Type B pancreatic cell (in vitro differentiated cells): ENCODE measurements around the gene ACADM. TPM values are rescaled to one million over a fixed set of nuclear protein-coding genes. Genes with fewer than 3 reads are reported as not detected.
A peak's percentile ranks its signal among the peaks of the same experiment; 100 is the strongest.

Source experiments
- DNase-seq: peaks from one replicate; pipeline ENCODE4 v3.0.0; 2021; ENCODE audit warnings: mixed read lengths; ENCODE audit not compliant: unreplicated experiment; ENCODE audit errors: extremely low spot score
- H3K27ac Mint-ChIP-seq: 2 replicates; pipeline ENCODE4 v1.8.0; 2021; ENCODE audit warnings: mild to moderate bottlenecking, mixed read lengths
- H3K27me3 Mint-ChIP-seq: 2 replicates; pipeline ENCODE4 v1.8.0; 2021; ENCODE audit warnings: mixed read lengths
- H3K36me3 Mint-ChIP-seq: 2 replicates; pipeline ENCODE4 v1.8.0; 2021; ENCODE audit warnings: mixed read lengths
- H3K4me1 Mint-ChIP-seq: one replicate; pipeline ENCODE4 v1.8.0; 2021; ENCODE audit warnings: mixed read lengths; ENCODE audit not compliant: unreplicated experiment
- H3K4me3 Mint-ChIP-seq: 2 replicates; pipeline ENCODE4 v1.8.0; 2021; ENCODE audit warnings: mild to moderate bottlenecking, mixed read lengths
- H3K9me3 Mint-ChIP-seq: 2 replicates; pipeline ENCODE4 v1.8.0; 2021; ENCODE audit warnings: mixed read lengths
- total RNA-seq: library from RNA; stranded (reverse); gene quantifications from 2 replicates; pipeline ENCODE4 v1.2.1, GENCODE V29; 2021; ENCODE audit warnings: low replicate concordance
- TF ChIP-seq, protein P1 (sequence below): fragments of 200-600 bp; sonication (generic); conservative IDR thresholded peaks from 2 replicates; pipeline ENCODE4 v1.5.0; 2021; ENCODE audit warnings: antibody characterized with exemption, mild to moderate bottlenecking

ACADM gene
- total RNA-seq, 1 donor from 2014 or later = 58.3 TPM

DNA sequence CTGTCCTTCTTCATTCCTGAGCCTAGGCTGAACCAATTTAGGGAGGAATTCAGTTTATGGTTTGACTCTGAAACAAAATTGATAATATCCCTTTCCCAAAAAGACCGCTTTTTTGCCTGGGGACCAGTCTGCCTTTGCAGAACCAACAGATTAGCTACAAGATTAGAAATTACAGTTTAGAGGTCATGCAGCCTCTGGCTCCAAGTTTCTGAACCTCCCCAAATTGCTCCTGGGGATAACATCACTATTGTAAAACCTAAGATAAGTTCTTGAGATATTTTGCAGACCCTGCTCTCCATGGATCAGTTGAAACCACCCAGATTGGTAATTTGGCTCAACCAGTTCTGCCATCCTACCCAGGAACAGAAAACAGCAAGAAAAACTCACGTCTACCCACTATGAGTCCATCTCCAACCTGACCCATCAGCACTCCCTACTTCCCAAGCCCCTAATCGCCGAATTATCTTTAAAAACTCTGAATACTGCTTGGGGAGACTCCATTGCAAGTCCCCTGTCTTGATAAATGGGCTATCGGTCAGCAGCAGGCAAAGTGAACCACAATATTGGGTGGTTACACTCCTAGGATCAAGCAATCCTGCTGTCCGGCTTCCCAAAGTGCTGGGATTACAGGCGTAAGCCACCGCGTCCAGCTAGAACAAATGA is 60.9 kb downstream of the ACADM start:
- Mint-ChIP-seq H3K4me3 (peak overlapping the region; percentile 99), H3K27me3 (peaks cover 7% of the 10 kb centered on the region), H3K4me1 (peaks cover 33% of the 10 kb centered on the region), H3K27ac (peak overlapping the region; percentile 93), H3K36me3 (peaks cover 25% of the 10 kb centered on the region), H3K9me3 (no peaks in the 10 kb centered on the region)
- no peak for DNase-seq
- TF ChIP-seq, protein P1, sequence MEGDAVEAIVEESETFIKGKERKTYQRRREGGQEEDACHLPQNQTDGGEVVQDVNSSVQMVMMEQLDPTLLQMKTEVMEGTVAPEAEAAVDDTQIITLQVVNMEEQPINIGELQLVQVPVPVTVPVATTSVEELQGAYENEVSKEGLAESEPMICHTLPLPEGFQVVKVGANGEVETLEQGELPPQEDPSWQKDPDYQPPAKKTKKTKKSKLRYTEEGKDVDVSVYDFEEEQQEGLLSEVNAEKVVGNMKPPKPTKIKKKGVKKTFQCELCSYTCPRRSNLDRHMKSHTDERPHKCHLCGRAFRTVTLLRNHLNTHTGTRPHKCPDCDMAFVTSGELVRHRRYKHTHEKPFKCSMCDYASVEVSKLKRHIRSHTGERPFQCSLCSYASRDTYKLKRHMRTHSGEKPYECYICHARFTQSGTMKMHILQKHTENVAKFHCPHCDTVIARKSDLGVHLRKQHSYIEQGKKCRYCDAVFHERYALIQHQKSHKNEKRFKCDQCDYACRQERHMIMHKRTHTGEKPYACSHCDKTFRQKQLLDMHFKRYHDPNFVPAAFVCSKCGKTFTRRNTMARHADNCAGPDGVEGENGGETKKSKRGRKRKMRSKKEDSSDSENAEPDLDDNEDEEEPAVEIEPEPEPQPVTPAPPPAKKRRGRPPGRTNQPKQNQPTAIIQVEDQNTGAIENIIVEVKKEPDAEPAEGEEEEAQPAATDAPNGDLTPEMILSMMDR = no peak

DNA sequence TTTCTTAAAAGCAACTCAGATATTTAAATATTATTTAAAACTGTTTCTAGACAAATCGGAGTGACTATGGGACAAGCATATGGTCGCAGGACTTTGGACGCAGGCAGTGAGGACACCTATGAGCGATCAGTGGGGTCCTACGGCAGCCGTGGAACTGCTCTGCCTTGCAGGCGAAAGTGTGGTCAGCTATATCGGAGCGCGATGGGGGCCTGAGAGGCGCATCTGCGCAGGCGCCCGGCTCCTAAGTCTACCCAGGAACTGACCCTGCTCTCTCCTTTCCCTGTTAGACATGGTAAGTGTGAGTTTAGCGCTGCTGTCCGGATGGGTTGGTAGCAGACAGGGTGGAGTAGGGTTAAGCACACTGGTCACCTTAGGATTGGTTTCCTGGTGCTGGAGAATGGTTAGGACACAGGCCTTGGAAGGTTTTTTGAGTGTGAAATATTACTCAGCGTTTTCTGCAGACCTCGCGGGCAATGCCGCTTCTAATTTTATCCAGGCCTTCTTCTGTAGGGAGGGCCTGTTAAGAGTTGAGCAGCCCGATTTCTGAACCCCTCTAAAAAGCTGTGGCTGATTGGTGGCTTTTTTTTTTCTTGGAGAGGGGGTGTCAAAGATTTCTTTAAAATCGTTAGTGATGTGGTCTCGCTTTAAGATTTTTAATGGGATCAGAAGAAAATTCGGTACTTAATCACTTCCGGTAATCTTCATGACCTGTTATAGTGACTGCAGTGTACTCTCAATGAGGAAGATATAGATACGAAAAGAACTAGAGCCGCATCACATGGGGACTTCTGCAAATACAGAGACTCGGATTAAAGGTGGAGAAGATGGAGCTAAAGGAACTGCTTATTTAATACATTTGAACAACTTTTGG is 61.7 kb downstream of the ACADM start, which contains the start of gene RABGGTB:
Gene RABGGTB (plus strand): TSS at position 274 of the 871 bp plus-strand sequence. CDS start 16 bp downstream, at position 290.
- DNase-seq = peak; percentile 95
- Mint-ChIP-seq H3K9me3 (no peaks in the 10 kb centered on the region), H3K27me3 (peaks cover 3% of the 10 kb centered on the region), H3K4me3 (peak within 1 kb of the TSS; percentile 99), H3K36me3 (peaks cover 31% of the 10 kb centered on the region), H3K4me1 (peaks cover 39% of the 10 kb centered on the region), H3K27ac (peak within 1 kb of the TSS; percentile 93)
- TF ChIP-seq, protein P1 = no peak

DNA sequence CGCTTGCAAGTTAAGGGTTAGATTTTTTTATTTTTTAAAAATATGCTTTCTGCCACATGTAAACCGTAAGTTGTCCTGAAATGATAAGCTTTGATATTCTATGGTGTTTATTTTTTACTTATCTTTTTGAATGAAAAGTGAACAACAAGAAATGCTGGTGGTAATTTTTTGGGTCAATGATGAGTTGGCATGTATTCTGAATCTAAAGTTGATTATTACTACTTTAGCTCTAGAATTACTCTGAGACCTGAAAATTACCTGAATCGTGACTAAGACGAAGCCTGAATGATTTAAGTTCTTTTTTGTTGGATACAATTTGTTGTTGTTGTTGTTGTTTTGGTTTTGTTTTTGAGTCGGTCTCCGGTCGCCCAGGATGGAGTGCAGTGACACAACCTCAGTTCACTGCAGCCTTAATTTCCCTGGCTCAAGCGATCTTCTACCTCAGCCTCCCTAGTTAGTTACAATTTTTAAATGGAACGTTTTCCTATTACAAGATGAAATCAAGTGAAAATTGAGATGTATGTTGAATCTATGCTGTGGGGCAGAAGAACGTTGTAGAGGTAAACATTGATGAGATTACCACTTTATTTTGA is 62.5 kb downstream of the ACADM start:
- Mint-ChIP-seq H3K4me1 (peaks cover 40% of the 10 kb centered on the region), H3K4me3 (peak overlapping the region; percentile 99), H3K27ac (peak overlapping the region; percentile 93), H3K9me3 (no peaks in the 10 kb centered on the region), H3K36me3 (peaks cover 37% of the 10 kb centered on the region), H3K27me3 (no peaks in the 10 kb centered on the region)
- TF ChIP-seq, protein P1 = no peak
- no peak for DNase-seq

DNA sequence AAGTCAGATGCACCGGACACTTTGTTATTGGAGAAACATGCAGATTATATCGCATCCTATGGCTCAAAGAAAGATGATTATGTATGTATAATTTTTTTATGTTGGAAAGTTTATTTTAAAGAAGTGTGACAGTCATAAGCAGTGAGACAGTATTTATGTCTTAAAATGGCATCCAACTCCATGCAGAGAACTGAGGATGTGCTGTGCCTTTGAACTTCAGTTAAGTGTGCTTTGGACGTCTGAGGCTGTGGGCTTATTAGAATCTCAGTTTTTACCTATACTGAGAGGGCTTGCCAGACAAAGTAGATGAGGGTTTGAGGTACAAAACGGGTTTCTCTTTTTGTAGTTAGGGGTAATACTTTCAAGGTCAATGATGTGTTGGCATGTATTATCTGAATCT is 63.0 kb downstream of the ACADM start:
- Mint-ChIP-seq H3K4me3 (peak overlapping the region; percentile 99), H3K9me3 (no peaks in the 10 kb centered on the region), H3K27ac (peak overlapping the region; percentile 93), H3K4me1 (peaks cover 40% of the 10 kb centered on the region), H3K36me3 (peaks cover 41% of the 10 kb centered on the region), H3K27me3 (no peaks in the 10 kb centered on the region)
- TF ChIP-seq, protein P1 = no peak
- DNase-seq = no peak

DNA sequence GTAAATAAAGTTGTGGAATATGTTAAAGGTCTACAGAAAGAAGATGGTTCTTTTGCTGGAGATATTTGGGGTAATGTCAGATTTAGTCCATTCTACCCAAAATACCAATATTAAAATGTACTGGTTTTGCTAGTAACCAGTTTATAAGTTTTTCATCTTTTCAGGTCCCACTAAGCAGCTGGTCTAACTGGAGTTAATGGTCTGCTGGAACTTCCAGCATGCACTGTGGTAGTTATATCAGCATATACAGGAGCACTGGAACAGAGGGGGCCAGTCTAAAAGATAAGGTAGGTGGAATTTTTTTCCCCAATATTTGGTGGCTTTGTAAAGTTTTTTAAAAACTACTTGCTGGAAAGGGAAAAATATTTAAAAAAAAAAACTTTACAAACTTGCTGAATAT is 65.5 kb downstream of the ACADM start:
- Mint-ChIP-seq H3K27ac (peak overlapping the region; percentile 54), H3K4me1 (peaks cover 40% of the 10 kb centered on the region), H3K27me3 (no peaks in the 10 kb centered on the region), H3K4me3 (peak overlapping the region; percentile 99), H3K36me3 (peaks cover 53% of the 10 kb centered on the region), H3K9me3 (no peaks in the 10 kb centered on the region)
- DNase-seq = no peak
- TF ChIP-seq, protein P1 = no peak
